GM12878 (cell line): ENCODE data around the gene MED13L. TPM values are rescaled to one million over a fixed set of nuclear protein-coding genes. Genes with fewer than 3 reads are reported as not detected.

Experiments used
- ATAC-seq: fragments of 200-7000 bp; cut with Tn5 transposase; 3 replicates; pipeline ENCODE4 v1.9.1; 2020; ENCODE audit warnings: mild to moderate bottlenecking, moderate library complexity
- BruUV-seq: library from RNA; stranded (reverse); fragments of 400-500 nt; replicated peaks from 2 replicates; lab custom pipeline; 2021; lab: Mats Ljungman, UMichigan
- CTCF ChIA-PET: fragments of 300-600 bp; sonication (Branson Sonifier 250); formaldehyde crosslinking; extraction: SDS; loops from one replicate; lab custom pipeline; 2021; ENCODE audit warnings: inconsistent platforms; lab: Yijun Ruan, JAX
- POLR2A ChIA-PET: fragments of 350-600 bp; formaldehyde crosslinking; extraction: SDS; loops from one replicate; lab custom pipeline; 2021; ENCODE audit warnings: inconsistent platforms; lab: Charles Lee
- RAD21 ChIA-PET: fragments of 300-600 bp; sonication (Branson Sonifier 250); formaldehyde crosslinking; loops from one replicate; lab custom pipeline; 2023; ENCODE audit warnings: antibody characterized with exemption; ENCODE audit not compliant: unreplicated experiment; lab: Charles Lee
- SMC1A ChIA-PET: fragments of 300-600 bp; sonication (Branson Sonifier 250); formaldehyde crosslinking; loops from one replicate; lab custom pipeline; 2023; ENCODE audit not compliant: unreplicated experiment, uncharacterized antibody; lab: Charles Lee
- DNase-seq: peaks from one replicate; pipeline ENCODE4 v3.0.0-alpha.2; 2011; ENCODE audit warnings: low read depth, low spot score
- FAIRE-seq: peaks from 3 replicates; lab custom pipeline; 2011; peaks lifted over from hg19 to GRCh38; lab: Jason Lieb, UNC
- H2AFZ ChIP-seq: 2 replicates; pipeline ENCODE4 v1.6.0; 2011; ENCODE audit warnings: low read depth, low read length, control low read depth; ENCODE audit not compliant: control insufficient read depth
- H3K27ac ChIP-seq: 2 replicates; pipeline ENCODE4 v1.5.1; 2011; ENCODE audit warnings: control low read depth; ENCODE audit not compliant: control insufficient read depth, insufficient read depth
- H3K27me3 ChIP-seq, 2 experiments: replicated peaks in 1 of 2; 2 replicates each; pipeline versions ENCODE4 v1.6.0 to v1.6.1; 2011; ENCODE audit warnings: low read length in 1 of 2; ENCODE audit not compliant: control insufficient read depth in 2 of 2, insufficient read depth in 2 of 2
- H3K36me3 ChIP-seq, 2 experiments: 2 replicates each; pipeline ENCODE4 v1.5.1; 2011; ENCODE audit warnings: low read length in 1 of 2; ENCODE audit not compliant: control insufficient read depth in 2 of 2, insufficient read depth in 2 of 2
- H3K4me1 ChIP-seq: 2 replicates; pipeline ENCODE4 v1.6.1; 2011; ENCODE audit warnings: mild to moderate bottlenecking, low read length, moderate library complexity, mixed read lengths; ENCODE audit not compliant: control insufficient read depth, insufficient read depth
- H3K4me2 ChIP-seq: 2 replicates; pipeline ENCODE4 v1.6.0; 2011; ENCODE audit warnings: control low read depth; ENCODE audit not compliant: control insufficient read depth, insufficient read depth
- H3K4me3 ChIP-seq: fragments of 200-600 bp; sonication (generic); 2 replicates; pipeline ENCODE4 v1.5.1; 2016
- H3K79me2 ChIP-seq: 2 replicates; pipeline ENCODE4 v1.6.0; 2011; ENCODE audit warnings: low read length; ENCODE audit not compliant: control insufficient read depth, insufficient read depth
- H3K9ac ChIP-seq: 2 replicates; pipeline ENCODE4 v1.8.0; 2011; ENCODE audit warnings: low read length, control low read depth, mixed read lengths; ENCODE audit not compliant: control insufficient read depth, insufficient read depth
- H3K9me3 ChIP-seq: replicated peaks from 3 replicates; pipeline ENCODE4 v1.5.1; 2011; ENCODE audit warnings: mild to moderate bottlenecking, low read length; ENCODE audit not compliant: control insufficient read depth, insufficient read depth
- H4K20me1 ChIP-seq: 2 replicates; pipeline ENCODE4 v1.6.0; 2011; ENCODE audit not compliant: control insufficient read depth, insufficient read depth
- ATF2 ChIP-seq: IDR thresholded peaks from 2 replicates; pipeline ENCODE4 v1.6.1; 2012; ENCODE audit warnings: low read length, inconsistent platforms
- BCL11A ChIP-seq: IDR thresholded peaks from 2 replicates; pipeline ENCODE4 v1.6.1; 2011; ENCODE audit warnings: low read depth, low read length
- CTCF ChIP-seq, 3 experiments: IDR thresholded peaks in 2 of 3; conservative IDR thresholded peaks in 1 of 3; 2 replicates each; pipeline ENCODE4 v1.5.1; 2011; ENCODE audit warnings: low read depth in 3 of 3, low read length in 3 of 3, mild to moderate bottlenecking in 3 of 3, control low read depth in 2 of 3, moderate library complexity in 2 of 3, inconsistent platforms in 1 of 3, mixed read lengths in 1 of 3; ENCODE audit not compliant: control insufficient read depth in 2 of 3, insufficient read depth in 1 of 3; ENCODE audit errors: extremely low read depth in 1 of 3
- E2F4 ChIP-seq: IDR thresholded peaks from 2 replicates; pipeline ENCODE4 v1.6.1; 2012; ENCODE audit warnings: low read depth, low read length, improper control_type of control experiment
- IRF4 ChIP-seq: IDR thresholded peaks from 2 replicates; pipeline ENCODE4 v1.6.1; 2011; ENCODE audit warnings: low read depth, low read length
- KDM1A ChIP-seq: fragments of 200-600 bp; sonication (generic); IDR thresholded peaks from 2 replicates; pipeline ENCODE4 v1.6.1; 2016; ENCODE audit warnings: borderline replicate concordance
- NFXL1 ChIP-seq: fragments of 450-650 bp; IDR thresholded peaks from 2 replicates; pipeline ENCODE4 v1.6.1; 2017; ENCODE audit warnings: antibody characterized with exemption, mild to moderate bottlenecking, borderline replicate concordance
- PAX8 ChIP-seq: fragments of 450-650 bp; IDR thresholded peaks from 2 replicates; pipeline ENCODE4 v1.6.1; 2017; ENCODE audit warnings: mild to moderate bottlenecking, moderate library complexity
- SIX5 ChIP-seq: IDR thresholded peaks from 2 replicates; pipeline ENCODE4 v1.6.1; 2011; ENCODE audit warnings: mild to moderate bottlenecking, low read depth, low read length, moderate library complexity; ENCODE audit not compliant: severe bottlenecking
- TBL1XR1 ChIP-seq: IDR thresholded peaks from 2 replicates; pipeline ENCODE4 v1.6.1; 2012; ENCODE audit warnings: low read depth, low read length, improper control_type of control experiment
- TCF3 ChIP-seq: IDR thresholded peaks from 2 replicates; pipeline ENCODE4 v1.6.1; 2012; ENCODE audit warnings: low read depth, mild to moderate bottlenecking, low read length, borderline replicate concordance; ENCODE audit not compliant: insufficient read depth
- YY1 ChIP-seq: IDR thresholded peaks from 2 replicates; pipeline ENCODE4 v1.6.1; 2011; ENCODE audit warnings: low read depth, mild to moderate bottlenecking, low read length
- ZNF274 ChIP-seq: IDR thresholded peaks from one replicate; pipeline ENCODE4 v1.8.0; 2011; ENCODE audit not compliant: insufficient read length, insufficient read depth
- ZZZ3 ChIP-seq: IDR thresholded peaks from 2 replicates; pipeline ENCODE4 v1.6.1; 2011; ENCODE audit warnings: low read depth; ENCODE audit not compliant: control insufficient read depth, insufficient read length
- WGBS: methylation state at CpG from one replicate; pipeline ENCODE4 v1.1.6; 2016; ENCODE audit warnings: low lambda C conversion rate; ENCODE audit not compliant: insufficient replicate concordance, insufficient coverage; ENCODE audit errors: missing lambda C conversion rate; 5-methylcytosine and 5-hydroxymethylcytosine counted together
- in situ Hi-C: fragments of 300-500 bp; cut with MboI; formaldehyde crosslinking; loops from 9 replicates; pipeline ENCODE4 v1.14.3; 2018; ENCODE audit warnings: mixed read lengths
- intact Hi-C: fragments of 100-400 bp; cut with micrococcal nuclease; formaldehyde crosslinking; loops from one replicate; pipeline ENCODE4 v1.14.2; 2022; ENCODE audit not compliant: unreplicated experiment
- polyA plus RNA-seq, 11 experiments: library from polyadenylated mRNA; depleted of rRNA in 4 of 11; unstranded in 6 of 11; stranded (reverse) in 5 of 11; fragments of >200 nt; fragmentation: Nextera tagmentation in 4 of 11; fragmentation: Illumina TruSeq in 1 of 11; extraction: Ambion mirVana in 4 of 11; extraction: Trizol in 1 of 11; gene quantifications; 1 replicate in 1 of 11; 2 replicates in 10 of 11; pipeline versions ENCODE4 v1.2.1 to v1.2.3, GENCODE V29; 2011 to 2016; ENCODE audit warnings: inconsistent platforms in 2 of 11, missing spikeins in 2 of 11, low read depth in 1 of 11
- total RNA-seq, 4 experiments: library from RNA; depleted of rRNA in 3 of 4; stranded (reverse); fragments of >200 nt in 3 of 4; fragmentation: Illumina TruSeq in 1 of 4; extraction: Trizol in 1 of 4; gene quantifications; 2 replicates each; pipeline versions ENCODE4 v1.2.1 to v1.2.3, GENCODE V29; 2013 to 2021

MED13L gene
- total and polyA plus RNA-seq, 10 of the 15 experiments (the other 5 are each of a cell fraction or from before 2014, with no cell fraction given) = 3.7 to 30.1 (median 9.1) TPM

GRCh38 chr12:116227811-116228210, 49.7 kb downstream of the MED13L start:
- FAIRE-seq = no peak
- intact Hi-C loops (no loop called here), in situ Hi-C loops (no loop called here)
- H3K9ac ChIP-seq = no peak overlapping the region
- no peak for TF ChIP-seq YY1
- no peaks in the 10 kb centered on the region for H4K20me1 ChIP-seq
- H3K4me3 ChIP-seq = no peak overlapping the region
- H3K36me3 ChIP-seq = no peaks in the 10 kb centered on the region
- H3K27ac ChIP-seq = no peak overlapping the region
- no peak overlapping the region for H2AFZ ChIP-seq
- BruUV-seq = no TSS peak
- no peak for ATAC-seq
- H3K4me2 ChIP-seq = no peak overlapping the region
- no peaks in the 10 kb centered on the region for H3K9me3 ChIP-seq
- H3K27me3 ChIP-seq = no peaks in the 10 kb centered on the region
- H3K79me2 ChIP-seq = no peaks in the 10 kb centered on the region
- no peaks in the 10 kb centered on the region for H3K4me1 ChIP-seq
- ChIA-PET CTCF (interaction anchor here (1.1 to 4.3 kb wide), 2 partner anchors 9 to 481 kb away, joined by 3 to 31 read pairs; no protein-coding TSS in a partner anchor), SMC1A (interaction anchor here (1.6 to 2.8 kb wide), 2 partner anchors 8 to 10 kb away, joined by 4 to 8 read pairs; no protein-coding TSS in a partner anchor), RAD21 (no interaction called here), POLR2A (no interaction called here)
- DNase-seq = no peak
- WGBS = 83% methylated on average over 3 of the region's 3 CpGs

GRCh38 chr12:116226026-116226425, 51.5 kb downstream of the MED13L start:
- no peak for FAIRE-seq
- DNase-seq = no peak
- intact Hi-C loops (no loop called here), in situ Hi-C loops (no loop called here)
- no TSS peak for BruUV-seq
- RAD21 ChIA-PET = no interaction called here
- Histone ChIP-seq H2AFZ (no peak overlapping the region), H3K36me3 (no peaks in the 10 kb centered on the region), H3K27ac (no peak overlapping the region), H3K9ac (no peak overlapping the region), H3K4me1 (no peaks in the 10 kb centered on the region), H3K79me2 (no peaks in the 10 kb centered on the region), H3K9me3 (no peaks in the 10 kb centered on the region), H3K4me2 (no peak overlapping the region), H3K4me3 (no peak overlapping the region), H4K20me1 (no peaks in the 10 kb centered on the region), H3K27me3 (no peaks in the 10 kb centered on the region)
- WGBS = 100% methylated on average over 2 of the region's 2 CpGs
- POLR2A ChIA-PET = no interaction called here
- CTCF ChIA-PET = interaction anchor here (1.0 to 4.3 kb wide), 2 partner anchors 11 to 448 kb away, joined by 3 to 31 read pairs; no protein-coding TSS in a partner anchor
- no peak for ATAC-seq
- SMC1A ChIA-PET = interaction anchor here (1.0 to 2.8 kb wide), 2 partner anchors 10 to 210 kb away, joined by 3 to 8 read pairs; no protein-coding TSS in a partner anchor
- no peak for TF ChIP-seq CTCF (IDR thresholded peaks at IDR 0.05 in 2 of 3, conservative IDR thresholded peaks at IDR 0.05 in 1 of 3; ENCODE audit: control insufficient read depth in 2 of 3, extremely low read depth in 1 of 3, insufficient read depth in 1 of 3, low read depth in 3 of 3, low read length in 3 of 3)
- no peak for TF ChIP-seq KDM1A
- TF ChIP-seq ZZZ3 = no peak
- no peak for TF ChIP-seq PAX8
- TF ChIP-seq SIX5 = no peak
- no peak for TF ChIP-seq ATF2
- TF ChIP-seq NFXL1 = no peak
- no peak for TF ChIP-seq ZNF274
- no peak for TF ChIP-seq TBL1XR1
- TF ChIP-seq BCL11A = no peak
- no peak for TF ChIP-seq TCF3
- no peak for TF ChIP-seq E2F4
- TF ChIP-seq IRF4 = no peak
